K562 (cell line): ENCODE results near the gene IL17REL. TPM values are rescaled to one million over a fixed set of nuclear protein-coding genes. Genes with fewer than 3 reads are reported as not detected.

Source experiments
- BHLHE40 ChIP-seq: IDR thresholded peaks from 2 replicates; pipeline ENCODE4 v1.6.1; 2011; ENCODE audit warnings: low read length, improper control_type of control experiment
- BRCA1 ChIP-seq, 2 experiments: fragments of 450-650 bp in 1 of 2; sonication (generic) in 1 of 2; formaldehyde crosslinking in 1 of 2; IDR thresholded peaks; 2 replicates each; pipeline versions ENCODE4 v1.5.0 to v1.6.1; 2017 to 2020; ENCODE audit warnings: mild to moderate bottlenecking in 1 of 2, missing genetic modification reagents in 1 of 2
- DIDO1 ChIP-seq: fragments of 450-650 bp; IDR thresholded peaks from 2 replicates; pipeline ENCODE4 v1.6.1; 2016; ENCODE audit warnings: low read depth, missing biosample characterization, missing genetic modification characterization
- HCFC1 ChIP-seq: IDR thresholded peaks from 2 replicates; pipeline ENCODE4 v1.6.1; 2012; ENCODE audit warnings: low read depth, low read length, improper control_type of control experiment
- HNRNPL ChIP-seq: fragments of 200-400 bp; formaldehyde crosslinking; IDR thresholded peaks from 2 replicates; pipeline ENCODE4 v1.6.1; 2017; ENCODE audit warnings: low read depth, mild to moderate bottlenecking, low read length
- NFXL1 ChIP-seq: fragments of 450-650 bp; formaldehyde crosslinking; IDR thresholded peaks from 2 replicates; pipeline ENCODE4 v1.4.0; 2021; ENCODE audit warnings: mild to moderate bottlenecking
- PCBP1 ChIP-seq: fragments of 200-400 bp; formaldehyde crosslinking; IDR thresholded peaks from 2 replicates; pipeline ENCODE4 v1.6.1; 2018; ENCODE audit warnings: mild to moderate bottlenecking, low read depth, low read length; ENCODE audit not compliant: poor library complexity, severe bottlenecking
- TCF7L2 ChIP-seq: fragments of 150-350 bp; IDR thresholded peaks from 2 replicates; pipeline ENCODE4 v1.6.1; 2016; ENCODE audit warnings: low read depth, mild to moderate bottlenecking, low read length, moderate library complexity
- ZC3H11A ChIP-seq: IDR thresholded peaks from 2 replicates; pipeline ENCODE4 v1.6.1; 2012; ENCODE audit warnings: low read depth, low read length, improper control_type of control experiment
- ZKSCAN8 ChIP-seq: fragments of 200-800 bp; sonication (Bioruptor generic); IDR thresholded peaks from 2 replicates; pipeline ENCODE4 v1.6.1; 2016; ENCODE audit warnings: missing genetic modification characterization, missing compliant biosample characterization
- ZNF165 ChIP-seq: fragments of 250-450 bp; sonication (Bioruptor Pico); IDR thresholded peaks from 2 replicates; pipeline ENCODE4 v1.4.0; 2020; ENCODE audit warnings: borderline replicate concordance
- ZNF384 ChIP-seq: IDR thresholded peaks from 2 replicates; pipeline ENCODE4 v1.6.1; 2012; ENCODE audit warnings: low read depth, low read length, improper control_type of control experiment
- polyA plus RNA-seq, 8 experiments: library from polyadenylated mRNA; depleted of rRNA in 4 of 8; stranded (reverse) in 5 of 8; unstranded in 3 of 8; fragments of >200 nt; fragmentation: Nextera tagmentation in 2 of 8; fragmentation: Illumina TruSeq in 1 of 8; extraction: Ambion mirVana in 2 of 8; extraction: Trizol in 1 of 8; gene quantifications; 2 replicates each; pipeline versions ENCODE4 v1.2.1 to v1.2.3, GENCODE V29; 2011 to 2014; ENCODE audit warnings: inconsistent platforms in 1 of 8, missing spikeins in 1 of 8
- total RNA-seq, 7 experiments: library from RNA; depleted of rRNA in 6 of 7; stranded (reverse); fragments of >200 nt in 6 of 7; fragmentation: Illumina TruSeq in 2 of 7; extraction: Trizol in 2 of 7; gene quantifications; 2 replicates each; pipeline versions ENCODE4 v1.2.1 to v1.2.3, GENCODE V29; 2011 to 2021; ENCODE audit warnings: low replicate concordance in 1 of 7
- TF ChIP-seq, protein P1 (sequence below): fragments of 200-800 bp; sonication (Bioruptor generic); IDR thresholded peaks from 2 replicates; pipeline ENCODE4 v1.6.1; 2017; ENCODE audit warnings: missing genetic modification characterization, missing compliant biosample characterization
- TF ChIP-seq, protein P2 (sequence below): fragments of 450-650 bp; formaldehyde crosslinking; IDR thresholded peaks from 2 replicates; pipeline ENCODE4 v1.4.0; 2020; ENCODE audit warnings: mild to moderate bottlenecking, mixed read lengths
- TF ChIP-seq, protein P3 (sequence below), 2 experiments: fragments of 450-650 bp; conservative IDR thresholded peaks; 2 replicates each; pipeline ENCODE4 v1.6.1; 2017; ENCODE audit warnings: mild to moderate bottlenecking in 2 of 2, moderate library complexity in 2 of 2
- TF ChIP-seq, protein P4 (sequence below): fragments of 250-450 bp; sonication (Bioruptor Pico); IDR thresholded peaks from 2 replicates; pipeline ENCODE4 v1.8.0; 2021; ENCODE audit warnings: mild to moderate bottlenecking, moderate library complexity

Gene IL17REL
- total and polyA plus RNA-seq, 9 of the 15 experiments (the other 6 are each of a cell fraction or from before 2014, with no cell fraction given) = 0.05 to 0.42 (median 0.11) TPM; not detected in 4

DNA sequence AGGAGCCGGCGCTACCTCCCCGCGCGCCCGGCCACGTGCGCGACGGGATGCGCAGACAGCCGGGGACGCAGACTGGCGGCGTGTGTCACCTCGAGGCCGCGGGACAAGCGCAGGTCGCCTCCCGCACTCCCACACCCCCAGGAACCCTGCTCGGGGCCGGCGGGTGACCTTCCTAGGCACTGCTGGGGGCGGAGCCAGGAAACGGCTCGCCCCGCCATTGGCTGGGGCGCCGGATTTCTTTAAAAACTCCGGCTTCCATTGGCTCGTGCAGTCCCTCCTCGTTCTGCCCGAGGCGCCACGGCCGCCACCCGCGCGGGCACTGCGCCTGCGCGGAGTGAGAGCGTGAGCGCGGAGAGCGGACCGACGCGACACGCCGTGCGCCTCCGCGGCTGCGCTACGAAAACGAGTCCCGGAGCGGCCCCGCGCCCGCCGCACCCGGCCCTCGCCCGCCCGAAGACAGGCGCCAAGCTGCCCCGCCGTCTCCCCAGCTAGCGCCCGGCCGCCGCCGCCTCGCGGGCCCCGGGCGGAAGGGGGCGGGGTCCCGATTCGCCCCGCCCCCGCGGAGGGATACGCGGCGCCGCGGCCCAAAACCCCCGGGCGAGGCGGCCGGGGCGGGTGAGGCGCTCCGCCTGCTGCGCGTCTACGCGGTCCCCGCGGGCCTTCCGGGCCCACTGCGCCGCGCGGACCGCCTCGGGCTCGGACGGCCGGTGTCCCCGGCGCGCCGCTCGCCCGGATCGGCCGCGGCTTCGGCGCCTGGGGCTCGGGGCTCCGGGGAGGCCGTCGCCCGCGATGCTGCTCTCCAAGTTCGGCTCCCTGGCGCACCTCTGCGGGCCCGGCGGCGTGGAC is 52.2 kb downstream of the IL17REL start, which contains the start of gene PIM3 (continued):
- TF ChIP-seq, protein P1, sequence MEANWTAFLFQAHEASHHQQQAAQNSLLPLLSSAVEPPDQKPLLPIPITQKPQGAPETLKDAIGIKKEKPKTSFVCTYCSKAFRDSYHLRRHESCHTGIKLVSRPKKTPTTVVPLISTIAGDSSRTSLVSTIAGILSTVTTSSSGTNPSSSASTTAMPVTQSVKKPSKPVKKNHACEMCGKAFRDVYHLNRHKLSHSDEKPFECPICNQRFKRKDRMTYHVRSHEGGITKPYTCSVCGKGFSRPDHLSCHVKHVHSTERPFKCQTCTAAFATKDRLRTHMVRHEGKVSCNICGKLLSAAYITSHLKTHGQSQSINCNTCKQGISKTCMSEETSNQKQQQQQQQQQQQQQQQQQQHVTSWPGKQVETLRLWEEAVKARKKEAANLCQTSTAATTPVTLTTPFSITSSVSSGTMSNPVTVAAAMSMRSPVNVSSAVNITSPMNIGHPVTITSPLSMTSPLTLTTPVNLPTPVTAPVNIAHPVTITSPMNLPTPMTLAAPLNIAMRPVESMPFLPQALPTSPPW = peak; percentile 79
- TF ChIP-seq, protein P2, sequence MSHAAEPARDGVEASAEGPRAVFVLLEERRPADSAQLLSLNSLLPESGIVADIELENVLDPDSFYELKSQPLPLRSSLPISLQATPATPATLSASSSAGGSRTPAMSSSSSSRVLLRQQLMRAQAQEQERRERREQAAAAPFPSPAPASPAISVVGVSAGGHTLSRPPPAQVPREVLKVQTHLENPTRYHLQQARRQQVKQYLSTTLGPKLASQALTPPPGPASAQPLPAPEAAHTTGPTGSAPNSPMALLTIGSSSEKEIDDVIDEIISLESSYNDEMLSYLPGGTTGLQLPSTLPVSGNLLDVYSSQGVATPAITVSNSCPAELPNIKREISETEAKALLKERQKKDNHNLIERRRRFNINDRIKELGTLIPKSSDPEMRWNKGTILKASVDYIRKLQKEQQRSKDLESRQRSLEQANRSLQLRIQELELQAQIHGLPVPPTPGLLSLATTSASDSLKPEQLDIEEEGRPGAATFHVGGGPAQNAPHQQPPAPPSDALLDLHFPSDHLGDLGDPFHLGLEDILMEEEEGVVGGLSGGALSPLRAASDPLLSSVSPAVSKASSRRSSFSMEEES = no peak
- TF ChIP-seq ZC3H11A (no peak), HCFC1 (no peak), BRCA1 (IDR thresholded peaks at IDR 0.05) (no peak), BRCA1 (CRISPR knock-in tag; IDR thresholded peaks at IDR 0.05) (no peak), TCF7L2 (no peak), DIDO1 (tag) (no peak), PCBP1 (peak; percentile 44), BHLHE40 (peak; percentile 77), HNRNPL (no peak; the same call in 1 of the 2 replicates), ZNF165 (CRISPR knock-in tag) (no peak), ZNF384 (no peak), ZKSCAN8 (CRISPR knock-in tag) (no peak), NFXL1 (CRISPR knock-in tag) (no peak)
- TF ChIP-seq, protein P3, sequence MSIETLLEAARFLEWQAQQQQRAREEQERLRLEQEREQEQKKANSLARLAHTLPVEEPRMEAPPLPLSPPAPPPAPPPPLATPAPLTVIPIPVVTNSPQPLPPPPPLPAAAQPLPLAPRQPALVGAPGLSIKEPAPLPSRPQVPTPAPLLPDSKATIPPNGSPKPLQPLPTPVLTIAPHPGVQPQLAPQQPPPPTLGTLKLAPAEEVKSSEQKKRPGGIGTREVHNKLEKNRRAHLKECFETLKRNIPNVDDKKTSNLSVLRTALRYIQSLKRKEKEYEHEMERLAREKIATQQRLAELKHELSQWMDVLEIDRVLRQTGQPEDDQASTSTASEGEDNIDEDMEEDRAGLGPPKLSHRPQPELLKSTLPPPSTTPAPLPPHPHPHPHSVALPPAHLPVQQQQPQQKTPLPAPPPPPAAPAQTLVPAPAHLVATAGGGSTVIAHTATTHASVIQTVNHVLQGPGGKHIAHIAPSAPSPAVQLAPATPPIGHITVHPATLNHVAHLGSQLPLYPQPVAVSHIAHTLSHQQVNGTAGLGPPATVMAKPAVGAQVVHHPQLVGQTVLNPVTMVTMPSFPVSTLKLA (conservative IDR thresholded peaks at IDR 0.05) = peak; percentile 90 to 96
- TF ChIP-seq, protein P4, sequence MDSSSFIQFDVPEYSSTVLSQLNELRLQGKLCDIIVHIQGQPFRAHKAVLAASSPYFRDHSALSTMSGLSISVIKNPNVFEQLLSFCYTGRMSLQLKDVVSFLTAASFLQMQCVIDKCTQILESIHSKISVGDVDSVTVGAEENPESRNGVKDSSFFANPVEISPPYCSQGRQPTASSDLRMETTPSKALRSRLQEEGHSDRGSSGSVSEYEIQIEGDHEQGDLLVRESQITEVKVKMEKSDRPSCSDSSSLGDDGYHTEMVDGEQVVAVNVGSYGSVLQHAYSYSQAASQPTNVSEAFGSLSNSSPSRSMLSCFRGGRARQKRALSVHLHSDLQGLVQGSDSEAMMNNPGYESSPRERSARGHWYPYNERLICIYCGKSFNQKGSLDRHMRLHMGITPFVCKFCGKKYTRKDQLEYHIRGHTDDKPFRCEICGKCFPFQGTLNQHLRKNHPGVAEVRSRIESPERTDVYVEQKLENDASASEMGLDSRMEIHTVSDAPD (CRISPR knock-in tag) = no peak
